AG04450 (cell line): ENCODE results near the gene GPC6. TPM values are rescaled to one million over a fixed set of nuclear protein-coding genes. Genes with fewer than 3 reads are reported as not detected.

Source experiments
- CTCF ChIA-PET: fragments of 300-600, 350-600 bp; formaldehyde crosslinking; extraction: SDS; loops from one replicate; lab custom pipeline; 2022; ENCODE audit warnings: antibody characterized with exemption, inconsistent platforms; lab: Charles Lee
- POLR2A ChIA-PET: fragments of 350-600 bp; formaldehyde crosslinking; extraction: SDS; loops from one replicate; lab custom pipeline; 2021; ENCODE audit warnings: antibody characterized with exemption, inconsistent platforms; lab: Yijun Ruan, JAX
- DNase-seq: peaks from one replicate; pipeline ENCODE4 v3.0.0-alpha.2; 2011; ENCODE audit warnings: low read depth, low spot score
- H3K27ac ChIP-seq: one replicate; pipeline ENCODE4 v1.5.1; 2012; ENCODE audit warnings: low read depth, low read length, control low read depth
- H3K27me3 ChIP-seq: one replicate; pipeline ENCODE4 v1.6.0; 2012; ENCODE audit warnings: low read length; ENCODE audit not compliant: control insufficient read depth, insufficient read depth
- H3K4me3 ChIP-seq: 2 replicates; pipeline ENCODE4 v1.5.1; 2011; ENCODE audit warnings: mild to moderate bottlenecking, low read depth, low read length, control low read depth
- H3K9me3 ChIP-seq: 2 replicates; pipeline ENCODE4 v1.5.1; 2012; ENCODE audit warnings: low read length; ENCODE audit not compliant: control insufficient read depth, insufficient read depth
- polyA plus RNA-seq: library from polyadenylated mRNA; depleted of rRNA; stranded (reverse); fragments of >200 nt; gene quantifications from 2 replicates; pipeline ENCODE4 v1.2.3, GENCODE V29; 2011
- TF ChIP-seq, protein P1 (sequence below): IDR thresholded peaks from 2 replicates; pipeline ENCODE4 v1.5.1; 2011; ENCODE audit warnings: low read depth, low read length, control low read depth, inconsistent platforms

The GPC6 gene
- polyA plus RNA-seq, 1 experiment = 40.4 TPM

DNA sequence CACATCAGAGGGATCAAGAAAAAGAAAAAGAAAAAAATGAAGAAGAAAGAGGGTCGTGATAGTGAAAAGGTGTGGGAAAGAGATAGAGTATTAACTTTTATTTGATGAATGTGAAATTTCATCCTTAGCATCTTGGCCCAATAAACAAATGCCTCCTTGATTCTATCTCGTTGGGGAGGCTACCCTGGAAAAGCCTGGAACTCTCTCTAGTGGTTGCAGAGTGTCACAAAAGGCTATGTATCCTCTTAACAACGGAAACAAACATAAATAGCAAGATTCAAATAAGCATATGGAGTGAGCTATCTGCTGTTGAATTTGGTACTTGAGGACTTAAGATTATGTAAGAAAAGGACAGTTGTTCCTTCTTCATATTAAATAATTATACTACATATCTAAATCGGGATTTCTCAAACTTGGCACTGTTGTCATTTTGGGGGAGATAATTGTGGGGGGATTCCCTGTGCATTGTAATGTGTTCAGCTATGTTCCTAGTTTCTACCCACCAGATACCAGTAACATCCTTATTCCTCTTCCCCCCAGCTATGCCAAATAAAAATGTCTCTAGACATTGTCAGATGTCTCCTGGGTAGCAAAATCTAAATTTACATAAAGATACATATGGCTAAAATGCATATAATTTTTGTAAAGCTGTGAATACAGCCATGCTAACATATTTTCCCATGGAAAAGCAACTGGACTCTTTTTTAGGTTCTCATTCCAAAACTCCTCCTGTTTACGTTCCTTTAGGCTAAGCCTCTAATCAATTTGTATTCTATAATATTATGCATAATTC is 695.7 kb downstream of the GPC6 start:
- TF ChIP-seq, protein P1, sequence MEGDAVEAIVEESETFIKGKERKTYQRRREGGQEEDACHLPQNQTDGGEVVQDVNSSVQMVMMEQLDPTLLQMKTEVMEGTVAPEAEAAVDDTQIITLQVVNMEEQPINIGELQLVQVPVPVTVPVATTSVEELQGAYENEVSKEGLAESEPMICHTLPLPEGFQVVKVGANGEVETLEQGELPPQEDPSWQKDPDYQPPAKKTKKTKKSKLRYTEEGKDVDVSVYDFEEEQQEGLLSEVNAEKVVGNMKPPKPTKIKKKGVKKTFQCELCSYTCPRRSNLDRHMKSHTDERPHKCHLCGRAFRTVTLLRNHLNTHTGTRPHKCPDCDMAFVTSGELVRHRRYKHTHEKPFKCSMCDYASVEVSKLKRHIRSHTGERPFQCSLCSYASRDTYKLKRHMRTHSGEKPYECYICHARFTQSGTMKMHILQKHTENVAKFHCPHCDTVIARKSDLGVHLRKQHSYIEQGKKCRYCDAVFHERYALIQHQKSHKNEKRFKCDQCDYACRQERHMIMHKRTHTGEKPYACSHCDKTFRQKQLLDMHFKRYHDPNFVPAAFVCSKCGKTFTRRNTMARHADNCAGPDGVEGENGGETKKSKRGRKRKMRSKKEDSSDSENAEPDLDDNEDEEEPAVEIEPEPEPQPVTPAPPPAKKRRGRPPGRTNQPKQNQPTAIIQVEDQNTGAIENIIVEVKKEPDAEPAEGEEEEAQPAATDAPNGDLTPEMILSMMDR = no peak
- no peaks in the 10 kb centered on the region for H3K27me3 ChIP-seq
- peaks cover 8% of the 10 kb centered on the region; the same call in 1 of the 2 replicates for H3K9me3 ChIP-seq
- no peak overlapping the region for H3K4me3 ChIP-seq
- ChIA-PET POLR2A (no interaction called here), CTCF (no interaction called here)
- no peak for DNase-seq
- no peak overlapping the region for H3K27ac ChIP-seq

DNA sequence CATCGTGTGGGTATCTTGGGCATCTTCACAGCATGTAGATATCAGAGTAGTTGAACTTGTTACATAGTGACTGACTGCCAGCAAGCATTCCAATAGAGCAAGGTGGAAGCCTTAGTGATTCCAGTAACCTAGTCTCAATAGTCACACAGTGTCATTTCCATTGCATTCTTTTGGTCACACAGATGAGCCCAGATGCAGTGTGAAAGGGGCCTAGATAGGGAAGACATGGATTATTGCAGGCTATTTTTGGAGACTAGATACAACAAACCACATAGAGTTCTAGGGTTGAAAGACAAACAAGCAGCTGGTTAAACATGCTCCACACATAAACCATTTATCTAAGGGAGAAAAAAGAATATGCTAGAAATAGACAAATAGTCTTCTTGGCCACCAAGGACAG is 699.4 kb downstream of the GPC6 start:
- no peak overlapping the region for H3K4me3 ChIP-seq
- H3K27ac ChIP-seq = no peak overlapping the region
- ChIA-PET POLR2A (no interaction called here), CTCF (no interaction called here)
- H3K27me3 ChIP-seq = no peaks in the 10 kb centered on the region
- TF ChIP-seq, protein P1 = no peak
- H3K9me3 ChIP-seq = peaks cover 7% of the 10 kb centered on the region; the same call in 1 of the 2 replicates
- DNase-seq = no peak

DNA sequence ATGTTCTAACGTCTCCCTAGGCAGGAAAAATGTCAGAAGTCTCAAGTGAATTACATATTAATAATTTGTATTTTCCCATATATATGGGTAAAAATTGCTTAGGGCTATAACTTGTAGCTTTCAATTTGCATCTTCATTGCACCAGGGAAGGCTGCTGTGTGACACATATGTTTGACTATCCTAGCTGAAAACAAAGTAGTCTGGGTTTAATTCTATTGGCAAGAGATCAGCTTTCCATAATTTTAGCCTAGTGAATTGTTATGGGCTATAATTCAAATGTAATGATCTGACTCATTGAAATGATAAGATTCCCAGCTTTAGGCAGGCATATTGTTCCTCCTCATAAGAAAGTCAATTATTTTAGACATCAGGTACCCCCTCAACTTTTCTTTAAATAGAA is 699.8 kb downstream of the GPC6 start:
- H3K9me3 ChIP-seq = peaks cover 2% of the 10 kb centered on the region; the same call in 1 of the 2 replicates
- H3K27me3 ChIP-seq = no peaks in the 10 kb centered on the region
- ChIA-PET CTCF (no interaction called here), POLR2A (no interaction called here)
- no peak overlapping the region for H3K27ac ChIP-seq
- no peak for DNase-seq
- H3K4me3 ChIP-seq = no peak overlapping the region
- TF ChIP-seq, protein P1 = no peak

DNA sequence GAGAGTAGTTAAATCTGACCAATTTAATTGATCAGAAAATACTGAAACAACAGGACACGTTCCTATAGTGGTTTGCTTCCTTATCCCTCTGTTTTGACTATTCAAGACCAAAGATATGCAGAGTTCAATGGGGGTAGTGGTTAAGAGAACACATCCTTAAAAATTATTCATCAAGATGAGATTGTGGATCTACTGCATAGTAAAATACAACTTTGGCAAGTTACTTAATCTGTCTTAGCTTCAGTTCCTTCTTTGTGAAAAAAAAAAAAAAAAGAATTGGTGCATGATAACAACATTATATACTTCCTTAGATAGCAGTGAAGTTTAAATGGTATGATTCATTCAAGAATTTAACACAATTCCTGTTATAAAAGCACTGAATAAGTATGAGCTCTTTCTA is 700.8 kb downstream of the GPC6 start:
- ChIA-PET POLR2A (no interaction called here), CTCF (no interaction called here)
- Histone ChIP-seq H3K27me3 (no peaks in the 10 kb centered on the region), H3K4me3 (no peak overlapping the region), H3K27ac (no peak overlapping the region), H3K9me3 (no peaks in the 10 kb centered on the region)
- TF ChIP-seq, protein P1 = no peak
- no peak for DNase-seq

DNA sequence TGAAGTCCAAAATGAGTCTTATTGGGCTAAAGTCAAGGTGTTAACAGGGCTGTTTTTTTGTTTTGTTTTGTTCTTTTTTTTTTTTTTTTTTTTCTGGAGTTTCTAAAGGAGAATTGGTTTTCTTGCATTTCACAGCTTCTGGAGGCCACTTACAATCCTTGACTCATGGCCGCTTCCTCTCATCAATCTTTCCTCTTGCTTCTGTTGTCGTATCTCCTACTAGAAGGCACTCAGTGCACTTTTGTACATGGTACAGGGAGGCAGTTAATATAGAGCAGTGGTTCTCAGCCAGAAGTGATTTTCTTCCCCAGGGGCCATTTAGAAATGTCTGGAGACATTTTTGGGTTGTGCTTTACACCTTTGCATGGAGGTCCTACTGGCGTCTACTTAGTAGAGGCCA is 706.3 kb downstream of the GPC6 start:
- ChIA-PET POLR2A (no interaction called here), CTCF (no interaction called here)
- Histone ChIP-seq H3K27me3 (no peaks in the 10 kb centered on the region), H3K27ac (no peak overlapping the region), H3K4me3 (no peak overlapping the region), H3K9me3 (no peaks in the 10 kb centered on the region)
- TF ChIP-seq, protein P1 = no peak
- no peak for DNase-seq
